Measurements from ENCODE around the gene MTFP1. TPM values are rescaled to one million over a fixed set of nuclear protein-coding genes. Genes with fewer than 3 reads are reported as not detected.
A peak's percentile ranks its signal among the peaks of the same experiment; 100 is the strongest.

The MTFP1 gene
- total and polyA plus RNA-seq, 9 of the 15 experiments (the other 6 are each of a cell fraction or from before 2014, with no cell fraction given), result 10.7 to 52.0 (median 30.1) TPM

DNA sequence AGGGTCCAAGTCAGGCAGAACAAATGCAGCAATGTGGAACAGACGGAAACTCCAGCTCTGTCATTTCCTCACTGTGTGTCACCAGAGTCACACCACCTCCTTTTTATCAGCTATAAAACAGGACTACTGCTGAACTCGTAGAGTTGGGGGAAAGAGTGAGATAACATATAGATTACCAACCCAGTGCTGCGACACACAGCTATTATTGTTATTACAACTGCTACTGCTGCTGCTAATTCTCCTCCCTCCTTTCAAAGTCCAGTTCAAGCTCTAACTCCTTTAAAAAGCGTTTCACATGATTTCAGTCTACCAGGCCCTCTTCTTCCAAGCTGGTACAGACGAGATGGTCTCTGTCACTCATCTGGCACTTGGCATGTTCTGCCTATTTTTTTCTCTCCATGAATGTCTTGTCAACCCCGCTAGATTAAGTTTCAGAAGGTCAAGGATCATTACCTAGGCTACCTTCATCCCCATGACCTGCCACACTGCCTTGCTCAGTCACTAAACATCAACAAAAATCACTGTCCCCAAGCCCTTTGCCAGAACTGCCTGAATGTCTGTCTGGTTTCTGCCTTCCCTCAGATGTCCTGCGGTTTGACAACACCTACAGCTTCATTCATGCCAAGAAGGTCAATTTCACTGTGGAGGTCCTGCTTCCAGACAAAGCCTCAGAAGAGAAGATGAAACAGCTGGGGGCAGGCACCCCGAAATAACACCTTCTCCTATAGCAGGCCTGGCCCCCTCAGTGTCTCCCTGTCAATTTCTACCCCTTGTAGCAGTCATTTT is 3.7 kb upstream of the MTFP1 start (continued):
- TF ChIP-seq HMG20A (CRISPR knock-in tag; conservative IDR thresholded peaks at IDR 0.05), result no peak
- TF ChIP-seq PRPF4 (IDR thresholded peaks at IDR 0.05; ENCODE audit: insufficient read depth, low read depth, low read length, poor library complexity, severe bottlenecking), result no peak
- TF ChIP-seq STAT5A (IDR thresholded peaks at IDR 0.05; ENCODE audit: borderline replicate concordance, low read length), result peak; percentile 57; the same call in 1 of the 2 replicates
- TF ChIP-seq ETS2 (tag; IDR thresholded peaks at IDR 0.05; ENCODE audit: borderline replicate concordance, poor library complexity, severe bottlenecking), result no peak
- no peak for TF ChIP-seq HNRNPUL1 (IDR thresholded peaks at IDR 0.05; ENCODE audit: low read length)
- no peak for TF ChIP-seq HLTF (IDR thresholded peaks at IDR 0.05)
- TF ChIP-seq ZNF76 (CRISPR knock-in tag; IDR thresholded peaks at IDR 0.05; ENCODE audit: borderline replicate concordance), result no peak
- TF ChIP-seq SIX5 (IDR thresholded peaks at IDR 0.05; ENCODE audit: borderline replicate concordance in 1 of 2, insufficient read depth in 1 of 2, low read depth in 1 of 2, low read length in 2 of 2), result no peak
- TF ChIP-seq, protein P1, sequence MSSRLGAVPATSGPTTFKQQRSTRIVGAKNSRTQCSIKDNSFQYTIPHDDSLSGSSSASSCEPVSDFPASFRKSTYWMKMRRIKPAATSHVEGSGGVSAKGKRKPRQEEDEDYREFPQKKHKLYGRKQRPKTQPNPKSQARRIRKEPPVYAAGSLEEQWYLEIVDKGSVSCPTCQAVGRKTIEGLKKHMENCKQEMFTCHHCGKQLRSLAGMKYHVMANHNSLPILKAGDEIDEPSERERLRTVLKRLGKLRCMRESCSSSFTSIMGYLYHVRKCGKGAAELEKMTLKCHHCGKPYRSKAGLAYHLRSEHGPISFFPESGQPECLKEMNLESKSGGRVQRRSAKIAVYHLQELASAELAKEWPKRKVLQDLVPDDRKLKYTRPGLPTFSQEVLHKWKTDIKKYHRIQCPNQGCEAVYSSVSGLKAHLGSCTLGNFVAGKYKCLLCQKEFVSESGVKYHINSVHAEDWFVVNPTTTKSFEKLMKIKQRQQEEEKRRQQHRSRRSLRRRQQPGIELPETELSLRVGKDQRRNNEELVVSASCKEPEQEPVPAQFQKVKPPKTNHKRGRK (tag; IDR thresholded peaks at IDR 0.05), result no peak
- TF ChIP-seq CTBP1 (IDR thresholded peaks at IDR 0.05; ENCODE audit: borderline replicate concordance), result no peak
- TF ChIP-seq, protein P2, sequence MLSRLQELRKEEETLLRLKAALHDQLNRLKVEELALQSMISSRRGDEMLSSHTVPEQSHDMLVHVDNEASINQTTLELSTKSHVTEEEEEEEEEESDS (CRISPR knock-in tag; IDR thresholded peaks at IDR 0.05), result no peak
- no peak for TF ChIP-seq KDM2B (CRISPR knock-in tag; IDR thresholded peaks at IDR 0.05)
- TF ChIP-seq ELF1 (tag; IDR thresholded peaks at IDR 0.05), result no peak
- TF ChIP-seq ZNF121 (CRISPR knock-in tag; conservative IDR thresholded peaks at IDR 0.05), result no peak
- TF ChIP-seq ETV1 (tag; conservative IDR thresholded peaks at IDR 0.05; ENCODE audit: low read depth), result 0 out of 2 replicates have a peak, but pooled peaks have one; percentile 9
- no peak for TF ChIP-seq LCOR (CRISPR knock-in tag; IDR thresholded peaks at IDR 0.05)
- TF ChIP-seq NCOA1 (IDR thresholded peaks at IDR 0.05; ENCODE audit: low read depth), result peak; percentile 40; the same call in 1 of the 2 replicates
- TF ChIP-seq, protein P3, sequence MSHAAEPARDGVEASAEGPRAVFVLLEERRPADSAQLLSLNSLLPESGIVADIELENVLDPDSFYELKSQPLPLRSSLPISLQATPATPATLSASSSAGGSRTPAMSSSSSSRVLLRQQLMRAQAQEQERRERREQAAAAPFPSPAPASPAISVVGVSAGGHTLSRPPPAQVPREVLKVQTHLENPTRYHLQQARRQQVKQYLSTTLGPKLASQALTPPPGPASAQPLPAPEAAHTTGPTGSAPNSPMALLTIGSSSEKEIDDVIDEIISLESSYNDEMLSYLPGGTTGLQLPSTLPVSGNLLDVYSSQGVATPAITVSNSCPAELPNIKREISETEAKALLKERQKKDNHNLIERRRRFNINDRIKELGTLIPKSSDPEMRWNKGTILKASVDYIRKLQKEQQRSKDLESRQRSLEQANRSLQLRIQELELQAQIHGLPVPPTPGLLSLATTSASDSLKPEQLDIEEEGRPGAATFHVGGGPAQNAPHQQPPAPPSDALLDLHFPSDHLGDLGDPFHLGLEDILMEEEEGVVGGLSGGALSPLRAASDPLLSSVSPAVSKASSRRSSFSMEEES (CRISPR knock-in tag; IDR thresholded peaks at IDR 0.05), result no peak
- TF ChIP-seq FOXK2 (conservative IDR thresholded peaks at IDR 0.05 in 1 of 2, IDR thresholded peaks at IDR 0.05 in 1 of 2; ENCODE audit: low read depth in 2 of 2), result no peak
- TF ChIP-seq, protein P4, sequence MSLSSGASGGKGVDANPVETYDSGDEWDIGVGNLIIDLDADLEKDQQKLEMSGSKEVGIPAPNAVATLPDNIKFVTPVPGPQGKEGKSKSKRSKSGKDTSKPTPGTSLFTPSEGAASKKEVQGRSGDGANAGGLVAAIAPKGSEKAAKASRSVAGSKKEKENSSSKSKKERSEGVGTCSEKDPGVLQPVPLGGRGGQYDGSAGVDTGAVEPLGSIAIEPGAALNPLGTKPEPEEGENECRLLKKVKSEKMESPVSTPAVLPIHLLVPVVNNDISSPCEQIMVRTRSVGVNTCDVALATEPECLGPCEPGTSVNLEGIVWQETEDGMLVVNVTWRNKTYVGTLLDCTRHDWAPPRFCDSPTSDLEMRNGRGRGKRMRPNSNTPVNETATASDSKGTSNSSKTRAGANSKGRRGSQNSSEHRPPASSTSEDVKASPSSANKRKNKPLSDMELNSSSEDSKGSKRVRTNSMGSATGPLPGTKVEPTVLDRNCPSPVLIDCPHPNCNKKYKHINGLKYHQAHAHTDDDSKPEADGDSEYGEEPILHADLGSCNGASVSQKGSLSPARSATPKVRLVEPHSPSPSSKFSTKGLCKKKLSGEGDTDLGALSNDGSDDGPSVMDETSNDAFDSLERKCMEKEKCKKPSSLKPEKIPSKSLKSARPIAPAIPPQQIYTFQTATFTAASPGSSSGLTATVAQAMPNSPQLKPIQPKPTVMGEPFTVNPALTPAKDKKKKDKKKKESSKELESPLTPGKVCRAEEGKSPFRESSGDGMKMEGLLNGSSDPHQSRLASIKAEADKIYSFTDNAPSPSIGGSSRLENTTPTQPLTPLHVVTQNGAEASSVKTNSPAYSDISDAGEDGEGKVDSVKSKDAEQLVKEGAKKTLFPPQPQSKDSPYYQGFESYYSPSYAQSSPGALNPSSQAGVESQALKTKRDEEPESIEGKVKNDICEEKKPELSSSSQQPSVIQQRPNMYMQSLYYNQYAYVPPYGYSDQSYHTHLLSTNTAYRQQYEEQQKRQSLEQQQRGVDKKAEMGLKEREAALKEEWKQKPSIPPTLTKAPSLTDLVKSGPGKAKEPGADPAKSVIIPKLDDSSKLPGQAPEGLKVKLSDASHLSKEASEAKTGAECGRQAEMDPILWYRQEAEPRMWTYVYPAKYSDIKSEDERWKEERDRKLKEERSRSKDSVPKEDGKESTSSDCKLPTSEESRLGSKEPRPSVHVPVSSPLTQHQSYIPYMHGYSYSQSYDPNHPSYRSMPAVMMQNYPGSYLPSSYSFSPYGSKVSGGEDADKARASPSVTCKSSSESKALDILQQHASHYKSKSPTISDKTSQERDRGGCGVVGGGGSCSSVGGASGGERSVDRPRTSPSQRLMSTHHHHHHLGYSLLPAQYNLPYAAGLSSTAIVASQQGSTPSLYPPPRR (CRISPR knock-in tag; IDR thresholded peaks at IDR 0.05; ENCODE audit: borderline replicate concordance), result no peak
